HG03159 (cell line): Measurements from ENCODE around the gene EPN1.

Experiments used
- ATAC-seq: cut with Tn5 transposase; IDR thresholded peaks from one replicate; pipeline ENCODE4 v1.9.1; 2021; ENCODE audit warnings: mild to moderate bottlenecking, moderate library complexity; ENCODE audit not compliant: unreplicated experiment

Gene EPN1

GRCh38 chr19:55674841-55675660, at the start of gene EPN1:
Gene EPN1 (plus strand): TSS chr19:55675226. CDS start chr19:55678628, 3,402 bp downstream.
- peak; percentile 59 for ATAC-seq

- ATAC-seq, result no peak
Observed at GRCh38 chr19:55626350-55626749, 48.7 kb upstream of the EPN1 start.

- ATAC-seq, result no peak
Observed at GRCh38 chr19:55632463-55632834, 42.6 kb upstream of the EPN1 start.

- ATAC-seq, result no peak
Observed at GRCh38 chr19:55633861-55634260, 41.2 kb upstream of the EPN1 start.

- ATAC-seq, result no peak
Observed at GRCh38 chr19:55635334-55635717, 39.7 kb upstream of the EPN1 start.

- ATAC-seq, result no peak
Observed at GRCh38 chr19:55635856-55636440, 39.1 kb upstream of the EPN1 start.

GRCh38 chr19:55636723-55637122, 38.3 kb upstream of the EPN1 start:
- no peak for ATAC-seq

GRCh38 chr19:55637534-55637933, 37.5 kb upstream of the EPN1 start:
- ATAC-seq, result no peak

- no peak for ATAC-seq
Observed at GRCh38 chr19:55638864-55639359, 36.1 kb upstream of the EPN1 start.

GRCh38 chr19:55640043-55640576, 34.9 kb upstream of the EPN1 start:
- ATAC-seq, result no peak

- ATAC-seq, result no peak
Observed at GRCh38 chr19:55640577-55641425, 34.2 kb upstream of the EPN1 start, which contains the start of gene ZNF580. Gene ZNF580 (plus strand): TSS chr19:55641002. CDS start chr19:55642509, 1,507 bp downstream.

- ATAC-seq, result no peak
Observed at GRCh38 chr19:55641426-55642152, 33.4 kb upstream of the EPN1 start.

- ATAC-seq, result no peak
Observed at GRCh38 chr19:55642153-55643002, 32.6 kb upstream of the EPN1 start.

- ATAC-seq, result no peak
Observed at GRCh38 chr19:55643003-55643886, 31.8 kb upstream of the EPN1 start, which contains the start of gene ZNF581. Gene ZNF581 (plus strand): TSS chr19:55643649. CDS start chr19:55644572, 923 bp downstream.

GRCh38 chr19:55643887-55644176, 31.2 kb upstream of the EPN1 start:
- ATAC-seq, result no peak

- no peak for ATAC-seq
Observed at GRCh38 chr19:55644191-55644833, 30.7 kb upstream of the EPN1 start.

- no peak for ATAC-seq
Observed at GRCh38 chr19:55644842-55645511, 30.0 kb upstream of the EPN1 start.

- ATAC-seq, result no peak
Observed at GRCh38 chr19:55645512-55645881, 29.5 kb upstream of the EPN1 start.
